Colonic mucosa (tissue), 4 donors: ENCODE measurements around the gene DHX34. TPM values are rescaled to one million over a fixed set of nuclear protein-coding genes. Genes with fewer than 3 reads are reported as not detected.
"Not testable (repeated sequence)": the region's sequence is repeated elsewhere in the genome, so short reads cannot be mapped to it uniquely, and the experiment has no call there.

Experiments
- DNase-seq: peaks from one replicate; pipeline ENCODE4 v3.0.0-alpha.2; 2020
- H3K27ac ChIP-seq: fragments of 200-600 bp; one replicate; pipeline ENCODE4 v1.8.0; 2021
- H3K27me3 ChIP-seq: fragments of 200-600 bp; one replicate; pipeline ENCODE4 v1.8.0; 2021
- H3K36me3 ChIP-seq: fragments of 200-600 bp; one replicate; pipeline ENCODE4 v1.8.0; 2021
- H3K4me1 ChIP-seq: fragments of 200-600 bp; one replicate; pipeline ENCODE4 v1.8.0; 2021; ENCODE audit warnings: mild to moderate bottlenecking
- H3K4me3 ChIP-seq: fragments of 200-600 bp; one replicate; pipeline ENCODE4 v1.8.0; 2021
- H3K9ac ChIP-seq, 2 donors: one replicate each; pipeline ENCODE4 v1.7.0; 2013; ENCODE audit warnings: control low read depth in 2 of 2, low read depth in 2 of 2, low read length in 2 of 2
- H3K9me3 ChIP-seq: fragments of 200-600 bp; one replicate; pipeline ENCODE4 v1.8.0; 2021
- CTCF ChIP-seq: fragments of 200-600 bp; IDR thresholded peaks from one replicate; pipeline ENCODE4 v1.8.0; 2022; ENCODE audit warnings: antibody characterized with exemption, mild to moderate bottlenecking
- intact Hi-C: fragments of 100-400 bp; cut with DNase I; formaldehyde crosslinking; loops from one replicate; pipeline ENCODE4 v1.14.1; 2022
- total RNA-seq, 2 donors: library from RNA; stranded (reverse); fragmentation: NEBNext Ultra II Directional in 1 of 2; extraction: Animal tissue kit (Norgen Biotek cat#: 25700) in 1 of 2; gene quantifications; one replicate each; pipeline ENCODE4 v1.2.1, GENCODE V29; 2021
- donor health status: healthy.
- donor health status: DM: no; HTN: no; CAD: no.
- donor health status: DM: no; HTN: no; CAD: no.

The DHX34 gene
- total RNA-seq, 2 donors from 2014 or later = 6.3 to 17.8 TPM

- Histone ChIP-seq H3K27ac (no peak overlapping the region), H3K36me3 (no peaks in the 10 kb centered on the region), H3K9me3 (no peaks in the 10 kb centered on the region), H3K27me3 (no peaks in the 10 kb centered on the region), H3K4me3 (no peak overlapping the region), H3K4me1 (no peaks in the 10 kb centered on the region), H3K9ac (no peak overlapping the region)
- no peak for DNase-seq
- intact Hi-C loops = no loop called here
- no peak for TF ChIP-seq CTCF
These were observed 59.2 kb downstream of the DHX34 start for GRCh38 chr19:47408156-47408938.

- no peak for TF ChIP-seq CTCF
- Histone ChIP-seq H3K4me3 (no peak overlapping the region), H3K9ac (no peak overlapping the region), H3K4me1 (no peaks in the 10 kb centered on the region), H3K9me3 (no peaks in the 10 kb centered on the region), H3K27me3 (no peaks in the 10 kb centered on the region), H3K36me3 (no peaks in the 10 kb centered on the region), H3K27ac (no peak overlapping the region)
- intact Hi-C loops = no loop called here
- no peak for DNase-seq
These were observed 62.0 kb downstream of the DHX34 start for GRCh38 chr19:47411101-47411500.

GRCh38 chr19:47411696-47412095 lies 62.6 kb downstream of the DHX34 start:
- intact Hi-C loops, H3K27me3 ChIP-seq, H3K9ac ChIP-seq, DNase-seq, H3K9me3 ChIP-seq, H3K27ac ChIP-seq, H3K4me1 ChIP-seq, H3K4me3 ChIP-seq, H3K36me3 ChIP-seq: not testable (repeated sequence)

- Histone ChIP-seq H3K27ac (no peak overlapping the region), H3K9me3 (no peaks in the 10 kb centered on the region), H3K27me3 (peaks cover 17% of the 10 kb centered on the region), H3K36me3 (no peaks in the 10 kb centered on the region), H3K9ac (no peak overlapping the region), H3K4me1 (no peaks in the 10 kb centered on the region), H3K4me3 (no peak overlapping the region)
- intact Hi-C loops = no loop called here
- no peak for TF ChIP-seq CTCF
- no peak for DNase-seq
These were observed 64.8 kb downstream of the DHX34 start for GRCh38 chr19:47413941-47414340.

GRCh38 chr19:47414469-47414868 lies 65.4 kb downstream of the DHX34 start:
- Histone ChIP-seq H3K9me3 (no peaks in the 10 kb centered on the region), H3K4me3 (no peak overlapping the region), H3K4me1 (no peaks in the 10 kb centered on the region), H3K36me3 (no peaks in the 10 kb centered on the region), H3K27me3 (peaks cover 17% of the 10 kb centered on the region), H3K9ac (no peak overlapping the region), H3K27ac (no peak overlapping the region)
- DNase-seq = no peak
- TF ChIP-seq CTCF = no peak
- intact Hi-C loops = no loop called here

GRCh38 chr19:47415953-47416642 lies 67.0 kb downstream of the DHX34 start:
- no peak for TF ChIP-seq CTCF

More at GRCh38 chr19:47415953-47416642, 67.0 kb downstream of the DHX34 start:
- DNase-seq = no peak
- no peaks in the 10 kb centered on the region for H3K4me1 ChIP-seq
- H3K27ac ChIP-seq = no peak overlapping the region
- H3K9ac ChIP-seq = no peak overlapping the region
- no peak overlapping the region for H3K4me3 ChIP-seq
- peaks cover 29% of the 10 kb centered on the region for H3K27me3 ChIP-seq
- H3K9me3 ChIP-seq = no peaks in the 10 kb centered on the region
- intact Hi-C loops = no loop called here
- no peaks in the 10 kb centered on the region for H3K36me3 ChIP-seq
